Measurements from ENCODE around the gene RASGRF2.

RASGRF2 gene

DNA sequence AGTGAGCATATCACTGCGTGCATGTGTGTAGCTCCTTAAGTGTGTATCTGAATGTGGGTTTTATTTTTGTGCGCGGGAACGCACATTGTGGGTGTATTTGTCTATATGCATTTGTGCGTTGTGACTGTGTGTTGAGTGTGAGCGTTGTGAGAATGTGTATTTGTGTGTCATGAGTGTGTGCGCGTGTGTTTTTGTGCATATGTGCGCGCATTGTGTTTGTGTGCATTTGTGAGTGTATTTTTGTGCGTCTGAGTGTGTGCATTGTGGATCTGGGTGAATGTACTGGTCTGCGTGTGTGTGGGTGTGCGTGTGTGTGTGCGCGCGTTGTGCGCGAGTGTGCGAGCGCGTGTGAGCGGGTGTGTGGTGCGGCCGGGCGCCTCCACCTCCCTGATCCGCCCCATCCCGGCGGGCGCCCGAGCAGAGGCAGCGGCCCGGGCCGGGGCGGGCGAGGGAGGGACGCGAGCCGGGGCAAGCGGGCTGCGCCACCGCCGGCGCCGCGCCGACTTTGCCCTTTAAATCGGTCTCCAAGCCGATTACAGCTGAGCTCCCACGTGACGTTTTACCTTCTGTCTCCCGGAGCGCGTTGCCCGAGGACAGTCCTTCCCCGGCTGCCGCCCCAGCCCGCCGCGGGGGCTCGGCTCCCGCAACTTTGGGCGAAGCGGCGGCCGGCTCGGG is at the start of gene RASGRF2:
RASGRF2 (plus strand) TSS at position 596 of the 675 bp plus-strand sequence. CDS start 376 bp downstream, outside the sequence.
- DNase-seq = peak; percentile 42 to 52

GRCh38 chr5:80912479-80912878 is 47.7 kb upstream of the RASGRF2 start:
- DNase-seq = no peak

DNA sequence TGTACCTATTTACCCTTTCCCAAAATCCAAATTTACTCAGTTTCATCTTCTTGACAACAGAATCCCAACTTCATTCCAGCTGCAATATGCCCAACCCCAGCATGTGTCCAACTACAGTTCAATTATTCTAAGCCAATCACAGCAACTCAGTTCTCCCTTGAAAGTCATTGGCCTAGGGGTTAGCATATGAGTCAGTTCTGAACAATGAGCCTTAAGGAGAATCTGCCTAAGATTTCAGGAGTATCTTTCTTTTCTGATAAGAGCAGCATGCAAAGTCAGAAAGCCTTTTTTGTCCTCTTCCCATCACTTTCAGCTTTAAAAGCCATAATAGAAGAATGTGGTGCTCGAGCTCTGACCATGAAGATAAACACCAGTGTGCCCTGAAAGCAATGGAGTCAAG is 44.4 kb upstream of the RASGRF2 start:
- no peak for DNase-seq

DNA sequence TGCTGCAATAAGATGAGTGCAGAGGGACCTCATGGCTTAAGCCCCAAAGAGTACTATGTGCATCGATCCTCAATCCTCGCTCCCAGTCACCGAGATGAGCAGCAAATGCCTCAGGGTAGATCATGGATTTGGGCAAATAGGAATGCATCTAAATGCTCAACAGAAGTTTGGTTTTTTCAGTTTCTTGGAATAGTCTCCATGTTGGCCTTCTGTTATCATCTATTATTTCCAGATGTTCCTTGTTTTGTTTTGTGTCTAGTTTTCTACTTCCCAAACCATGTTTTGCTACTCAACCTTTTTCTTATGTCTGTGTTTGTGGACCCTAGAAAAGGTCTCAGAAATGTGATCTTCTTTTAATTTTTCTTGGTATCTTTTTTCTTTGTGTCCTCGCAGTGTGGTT is 43.5 kb upstream of the RASGRF2 start:
- DNase-seq = no peak

DNA sequence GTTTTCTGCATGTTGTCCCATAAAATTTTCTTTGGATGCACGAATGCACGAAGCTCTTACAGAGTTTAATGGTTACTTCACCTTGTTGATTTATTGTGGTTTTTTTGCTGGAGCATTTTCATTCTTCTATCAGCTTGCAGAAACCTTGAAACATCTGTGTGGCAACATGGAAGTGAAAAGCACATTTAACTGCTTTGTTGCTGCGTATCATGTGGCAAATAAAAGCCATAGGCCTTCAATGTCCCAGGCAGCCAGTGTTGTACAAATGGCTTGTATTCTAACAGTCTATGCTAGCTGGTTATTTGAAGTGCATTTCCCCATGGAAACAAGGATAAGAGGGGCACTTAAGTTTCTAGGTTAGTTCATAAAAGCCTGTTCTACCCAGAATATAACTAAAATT is 42.5 kb upstream of the RASGRF2 start:
- DNase-seq = no peak

DNA sequence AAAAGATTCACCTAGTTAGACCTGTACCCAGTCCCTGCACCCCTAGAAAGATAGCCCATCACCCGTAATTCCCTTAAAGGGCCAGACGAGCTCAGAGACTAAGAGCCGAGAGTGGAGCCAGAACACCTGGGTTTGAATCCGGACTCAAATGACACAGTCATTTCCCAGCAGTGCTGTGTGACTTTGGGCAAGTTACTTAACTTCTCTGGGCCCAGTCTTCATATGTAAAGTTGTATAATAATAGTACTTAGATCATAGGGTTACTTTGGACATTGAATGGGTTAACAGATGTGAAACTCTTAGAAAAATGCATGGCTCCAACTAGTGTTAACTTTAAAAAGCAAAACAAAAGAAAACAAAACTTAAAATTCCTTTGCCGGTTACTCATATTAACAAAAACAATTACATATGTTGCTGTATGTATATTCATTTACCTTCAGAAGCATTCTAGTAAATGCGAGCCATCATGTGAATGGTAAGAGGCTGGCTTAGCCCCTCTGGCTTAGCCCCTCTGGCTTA is 40.4 kb upstream of the RASGRF2 start:
- no peak for DNase-seq

DNA sequence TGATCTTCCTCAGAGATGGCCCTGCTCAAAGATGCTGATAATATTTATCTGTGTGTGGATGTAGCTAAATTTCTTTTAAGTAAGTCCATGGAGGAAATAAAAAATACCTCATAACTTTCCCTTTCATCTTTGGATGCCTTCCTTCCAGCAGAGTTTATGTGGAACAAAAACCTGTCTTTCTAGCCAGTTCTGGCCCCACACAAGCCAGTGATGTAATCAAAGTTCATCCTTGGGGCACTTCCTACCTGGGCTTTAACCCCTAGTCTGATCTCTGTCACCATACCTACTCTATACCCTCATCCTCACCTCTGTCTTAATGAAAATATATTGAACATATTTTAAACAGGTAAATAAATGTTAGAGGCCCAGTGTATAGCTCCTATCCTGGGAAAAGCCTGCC is 39.8 kb upstream of the RASGRF2 start:
- DNase-seq = no peak

DNA sequence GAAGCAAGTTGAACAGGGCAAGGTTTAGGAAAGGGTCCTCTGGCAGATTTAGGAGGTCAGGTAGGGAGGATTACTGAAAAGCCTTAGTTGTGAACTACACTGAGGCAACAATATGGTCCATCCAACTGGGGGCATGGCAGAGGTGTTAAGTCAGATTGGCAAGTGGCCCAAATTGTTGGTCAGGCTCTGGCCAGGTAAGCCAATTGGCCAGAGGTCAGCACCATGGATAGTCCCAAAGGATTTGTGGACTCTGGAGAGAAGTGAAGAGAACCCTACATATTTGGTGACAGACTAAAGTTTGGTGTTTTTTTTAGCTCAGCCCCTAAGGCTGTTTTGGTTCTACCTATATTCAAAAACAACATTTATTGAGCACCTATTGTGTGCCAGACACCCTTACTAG is 39.1 kb upstream of the RASGRF2 start:
- no peak for DNase-seq

DNA sequence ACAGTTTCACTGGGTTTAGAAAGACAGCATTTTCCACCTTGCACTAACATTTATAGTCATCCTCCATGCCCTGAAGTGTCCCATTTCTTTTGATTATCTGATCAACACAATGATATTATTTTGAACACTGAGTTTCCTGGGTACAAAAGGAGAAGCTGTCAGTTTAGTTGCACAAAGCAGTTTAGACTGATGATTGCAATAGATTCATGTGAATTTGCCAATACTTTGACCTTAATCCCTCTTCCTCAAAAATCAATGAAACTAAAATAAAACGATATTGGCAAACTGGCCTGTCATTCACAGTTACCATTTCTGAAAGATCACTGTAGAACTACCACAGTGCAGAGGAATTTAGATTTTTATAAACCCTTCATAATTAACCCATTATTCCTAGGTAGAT is 34.2 kb upstream of the RASGRF2 start:
- DNase-seq = no peak

DNA sequence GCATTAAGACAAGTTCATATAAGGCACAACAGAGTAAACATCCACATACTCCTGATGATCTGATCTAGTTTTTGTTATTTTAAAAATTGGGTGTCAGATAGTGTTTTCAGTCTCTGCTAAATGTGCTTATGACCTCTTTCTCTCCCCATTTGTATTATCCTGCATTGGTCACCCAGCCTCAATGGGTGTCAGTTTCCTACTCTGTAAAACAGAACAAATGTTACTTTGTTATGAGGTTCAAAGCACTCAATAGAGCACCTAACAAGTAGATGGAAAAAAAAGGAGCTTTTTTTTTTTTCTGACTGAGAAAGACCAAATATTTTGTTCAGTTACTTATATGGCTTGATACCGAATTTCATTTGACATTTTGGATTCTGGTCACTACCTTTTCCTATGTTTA is 33.6 kb upstream of the RASGRF2 start:
- no peak for DNase-seq

DNA sequence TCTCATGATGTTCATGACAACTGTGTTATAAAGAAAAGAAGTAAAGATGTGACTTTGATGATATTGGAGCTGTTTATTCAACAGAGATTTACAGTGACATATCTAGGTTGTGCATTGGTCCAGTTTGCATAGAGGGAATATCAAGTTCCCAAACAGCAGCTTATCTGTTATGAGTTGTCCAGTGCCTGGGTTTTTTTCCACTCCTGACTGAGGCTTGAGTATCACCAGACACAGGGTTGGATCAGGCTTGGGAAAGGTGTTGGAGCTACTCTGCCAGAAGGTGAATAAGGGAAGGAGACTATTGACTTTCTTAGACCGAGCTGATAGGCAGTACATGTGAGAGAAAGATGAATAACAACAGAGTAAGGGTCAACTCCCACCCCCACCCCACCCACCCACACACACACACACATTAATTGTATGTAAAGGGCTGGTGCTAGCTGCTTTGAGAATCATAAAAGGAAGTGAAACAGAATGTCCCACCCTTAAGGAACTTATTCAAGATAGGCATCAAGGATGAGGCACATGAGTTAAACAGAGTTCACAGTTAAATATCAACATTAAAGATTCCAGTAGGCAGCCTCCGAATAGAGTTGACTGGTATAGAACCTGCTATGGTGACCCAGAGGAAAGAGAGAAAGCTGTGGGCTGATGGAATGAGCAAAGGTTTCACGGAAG is 33.0 kb upstream of the RASGRF2 start:
- no peak for DNase-seq

GRCh38 chr5:80928073-80928472 is 32.1 kb upstream of the RASGRF2 start:
- DNase-seq = no peak

- no peak for DNase-seq
Observed at GRCh38 chr5:80930940-80931339, 29.2 kb upstream of the RASGRF2 start.

- DNase-seq = no peak
Observed at GRCh38 chr5:80931411-80931810, 28.8 kb upstream of the RASGRF2 start.

- no peak for DNase-seq
Observed at GRCh38 chr5:80933036-80933435, 27.1 kb upstream of the RASGRF2 start.

DNA sequence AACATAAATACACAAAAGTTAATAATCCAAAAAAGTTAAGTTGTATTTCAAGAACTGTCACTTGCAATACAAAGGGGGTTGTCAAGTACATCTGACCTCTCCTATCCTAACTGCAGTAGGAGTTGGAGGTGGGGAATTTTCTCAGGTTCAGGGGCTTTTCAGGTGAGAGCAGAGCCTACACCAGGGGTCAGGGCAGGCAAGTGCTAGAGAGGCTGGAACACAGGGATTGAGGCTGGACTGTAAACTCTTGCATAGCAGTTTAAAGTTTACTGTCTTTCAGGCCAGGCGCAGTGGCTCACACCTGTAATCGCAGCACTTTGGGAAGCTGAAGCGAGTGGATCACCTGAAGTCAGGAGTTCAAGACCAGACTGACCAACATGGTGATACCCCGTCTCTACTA is 25.4 kb upstream of the RASGRF2 start:
- no peak for DNase-seq

- DNase-seq = no peak
Observed at GRCh38 chr5:80935811-80936385, 24.3 kb upstream of the RASGRF2 start.

DNA sequence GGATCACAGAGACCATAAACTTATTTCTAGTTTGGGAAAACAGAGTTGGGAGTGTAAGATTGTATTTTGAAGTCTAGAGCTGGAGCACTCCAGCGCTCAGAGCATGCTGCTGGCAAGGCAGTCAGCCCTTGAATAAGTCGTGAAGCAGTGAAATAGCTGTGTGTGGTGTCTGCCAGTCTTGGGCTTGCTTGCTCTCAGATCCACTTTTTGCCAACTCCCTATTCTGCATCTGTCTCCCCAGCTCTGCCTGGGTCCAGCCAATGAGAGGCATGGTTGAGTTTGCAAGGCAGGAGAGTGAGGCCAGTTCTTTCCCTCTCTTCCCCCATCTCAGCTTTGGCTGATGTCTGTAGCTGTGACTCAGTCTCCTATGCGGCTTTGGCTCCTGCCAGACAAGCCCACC is 23.3 kb upstream of the RASGRF2 start:
- no peak for DNase-seq

DNA sequence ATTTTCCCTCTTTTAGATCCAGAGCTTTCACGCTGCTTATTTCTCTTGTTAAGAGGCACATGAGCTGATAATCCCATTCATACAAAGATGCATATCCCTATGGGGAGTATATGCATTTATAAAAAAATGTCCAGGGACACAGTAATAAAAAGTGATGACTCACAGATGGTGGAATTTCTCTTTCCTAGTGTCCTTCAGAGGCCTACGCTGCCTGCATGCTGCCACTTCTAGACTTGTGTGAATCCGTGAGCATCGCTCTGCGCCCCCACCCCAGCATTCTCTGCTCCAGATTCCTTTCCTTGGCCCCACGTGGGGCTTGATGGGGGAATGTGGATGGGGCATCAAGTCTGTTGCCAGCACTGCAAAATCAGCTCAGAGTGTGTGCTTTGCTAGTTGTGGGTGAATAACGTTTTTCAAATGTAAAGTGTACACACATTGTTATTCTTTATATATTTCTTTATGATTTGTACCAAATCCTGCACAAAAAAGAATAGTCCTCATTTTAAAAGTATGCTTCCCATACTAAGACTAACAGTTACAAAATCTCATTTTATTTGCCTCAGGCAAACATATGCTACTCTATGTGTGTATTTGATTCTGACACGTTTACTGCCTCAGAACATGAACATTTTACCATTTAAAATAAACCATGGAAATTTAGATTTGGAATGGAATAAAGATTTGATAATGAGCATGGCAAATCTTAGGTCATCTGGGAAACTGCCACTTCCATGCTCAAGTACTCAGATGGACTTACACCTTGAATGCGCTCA is 22.4 kb upstream of the RASGRF2 start:
- no peak for DNase-seq

DNA sequence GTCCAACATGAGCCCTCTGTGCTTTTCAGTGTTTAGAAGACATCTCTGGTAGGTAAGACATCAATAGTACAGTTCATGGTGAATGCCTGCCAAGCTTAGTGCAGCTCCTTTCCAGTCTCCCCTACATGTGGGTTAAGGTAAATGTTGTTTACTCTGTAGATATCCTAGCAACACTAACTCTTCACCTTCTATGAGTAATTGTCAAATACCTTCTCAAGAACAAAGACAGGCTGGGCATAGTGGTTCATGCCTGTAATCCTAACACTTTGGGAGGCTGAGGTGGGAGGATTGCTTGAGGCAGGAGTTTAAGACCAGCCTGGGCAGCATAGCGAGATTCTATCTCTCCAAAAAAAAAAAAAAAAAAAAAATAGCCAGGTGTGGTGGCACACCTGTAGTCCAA is 18.7 kb upstream of the RASGRF2 start:
- no peak for DNase-seq

GRCh38 chr5:80951366-80951765 is 8.8 kb upstream of the RASGRF2 start:
- no peak for DNase-seq

GRCh38 chr5:80953587-80953986 is 6.6 kb upstream of the RASGRF2 start:
- DNase-seq = no peak

DNA sequence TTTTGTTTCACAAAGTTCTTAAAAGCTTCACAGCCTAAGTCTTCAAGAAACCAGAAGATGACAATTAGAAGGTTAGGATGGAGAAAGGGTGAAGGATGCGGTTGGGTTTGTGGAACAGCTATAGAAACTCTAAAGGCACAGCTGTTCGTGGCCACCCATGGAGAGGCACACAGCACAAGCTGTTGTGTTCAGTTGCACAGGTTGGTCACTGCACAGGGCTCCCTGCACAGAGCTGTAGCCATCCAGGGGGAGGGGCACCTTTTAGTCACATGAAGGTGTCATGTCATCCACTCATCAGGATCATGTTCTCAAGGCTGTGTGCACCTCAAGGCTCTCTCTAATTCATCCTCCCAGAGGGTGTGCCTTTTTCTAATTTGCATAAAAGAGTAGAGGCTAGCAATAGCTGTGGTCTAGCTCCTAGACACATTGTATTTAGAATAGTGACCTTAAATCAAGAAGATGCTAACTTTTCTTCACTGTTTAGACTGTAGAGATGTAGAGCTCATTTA is 5.0 kb upstream of the RASGRF2 start:
- no peak for DNase-seq

Measured in activated CD4-positive, alpha-beta T cell treated with anti-CD3 and anti-CD28 coated beads, Interleukin-2, amount 50 U/mL, for 4 hours (primary cell).